GM12891 (cell line): ENCODE data around the gene SORCS1.

Experiments
- DNase-seq: peaks from one replicate; pipeline ENCODE4 v3.0.0; 2011; ENCODE audit warnings: low spot score; ENCODE audit not compliant: insufficient read length
- FAIRE-seq: peaks from 2 replicates; lab custom pipeline; 2011; peaks lifted over from hg19 to GRCh38; lab: Jason Lieb, UNC
- PAX5 ChIP-seq: IDR thresholded peaks from 2 replicates; pipeline ENCODE4 v1.6.1; 2011; ENCODE audit warnings: low read length, moderate library complexity, mild to moderate bottlenecking; ENCODE audit not compliant: insufficient read depth, severe bottlenecking
- POLR2A ChIP-seq: IDR thresholded peaks from 2 replicates; pipeline ENCODE4 v1.6.1; 2011; ENCODE audit warnings: low read depth, low read length, control low read depth
- POLR2AphosphoS5 ChIP-seq: IDR thresholded peaks from 2 replicates; pipeline ENCODE4 v1.6.1; 2011; ENCODE audit warnings: low read depth, low read length, control low read depth
- POU2F2 ChIP-seq: IDR thresholded peaks from 2 replicates; pipeline ENCODE4 v1.6.1; 2011; ENCODE audit warnings: low read depth, mild to moderate bottlenecking, control low read depth, low read length, moderate library complexity
- SPI1 ChIP-seq: IDR thresholded peaks from 2 replicates; pipeline ENCODE4 v1.6.1; 2011; ENCODE audit warnings: low read depth, low read length, control low read depth
- TAF1 ChIP-seq: IDR thresholded peaks from 2 replicates; pipeline ENCODE4 v1.6.1; 2011; ENCODE audit warnings: low read depth, low read length, control low read depth

The SORCS1 gene

GRCh38 chr10:106682175-106682574 is 482.3 kb downstream of the SORCS1 start:
- FAIRE-seq = no peak
- DNase-seq = no peak
- TF ChIP-seq POLR2AphosphoS5 (no peak), TAF1 (no peak), PAX5 (no peak), POLR2A (no peak), POU2F2 (no peak), SPI1 (no peak)

GRCh38 chr10:106680061-106680460 is 484.4 kb downstream of the SORCS1 start:
- FAIRE-seq (no peak), DNase-seq (no peak)
- TF ChIP-seq TAF1 (no peak), SPI1 (no peak), POLR2AphosphoS5 (no peak), POU2F2 (no peak), PAX5 (no peak), POLR2A (no peak)

- no peak for FAIRE-seq
- DNase-seq = no peak
- TF ChIP-seq TAF1 (no peak), POLR2A (no peak), POLR2AphosphoS5 (no peak), POU2F2 (no peak), SPI1 (no peak), PAX5 (no peak)
These were observed 485.2 kb downstream of the SORCS1 start for GRCh38 chr10:106679314-106679713.

- FAIRE-seq (no peak), DNase-seq (no peak)
- TF ChIP-seq POLR2A = no peak
- TF ChIP-seq POLR2AphosphoS5 = no peak
- no peak for TF ChIP-seq TAF1
- no peak for TF ChIP-seq POU2F2
- no peak for TF ChIP-seq PAX5
- no peak for TF ChIP-seq SPI1
These were observed 491.9 kb downstream of the SORCS1 start for GRCh38 chr10:106672517-106673175.

- no peak for TF ChIP-seq TAF1
- no peak for TF ChIP-seq POLR2A
- TF ChIP-seq POU2F2 = no peak
- no peak for TF ChIP-seq SPI1
- FAIRE-seq (no peak), DNase-seq (no peak)
These were observed 502.8 kb downstream of the SORCS1 start for GRCh38 chr10:106661767-106662140.

- no peak for FAIRE-seq
- no peak for TF ChIP-seq POLR2AphosphoS5
- TF ChIP-seq PAX5 = no peak
- no peak for TF ChIP-seq TAF1
- no peak for TF ChIP-seq SPI1
- no peak for TF ChIP-seq POLR2A
- no peak for TF ChIP-seq POU2F2
- DNase-seq = no peak
These were observed 503.3 kb downstream of the SORCS1 start for GRCh38 chr10:106661133-106661766.

GRCh38 chr10:106660550-106660949 is 504.0 kb downstream of the SORCS1 start:
- DNase-seq = no peak
- TF ChIP-seq POLR2A = no peak
- TF ChIP-seq SPI1 = no peak
- TF ChIP-seq PAX5 = no peak
- no peak for TF ChIP-seq POLR2AphosphoS5
- TF ChIP-seq POU2F2 = no peak
- TF ChIP-seq TAF1 = no peak
- no peak for FAIRE-seq

- DNase-seq = no peak
- no peak for FAIRE-seq
- TF ChIP-seq POLR2A = no peak
- no peak for TF ChIP-seq TAF1
- no peak for TF ChIP-seq SPI1
These were observed 508.9 kb downstream of the SORCS1 start for GRCh38 chr10:106655636-106656035.

GRCh38 chr10:106655165-106655564 is 509.3 kb downstream of the SORCS1 start:
- no peak for TF ChIP-seq POLR2A
- no peak for TF ChIP-seq SPI1
- no peak for TF ChIP-seq TAF1
- TF ChIP-seq PAX5 = no peak
- TF ChIP-seq POLR2AphosphoS5 = no peak
- TF ChIP-seq POU2F2 = no peak
- FAIRE-seq (no peak), DNase-seq (no peak)

- DNase-seq = no peak
- TF ChIP-seq POLR2A (no peak), POU2F2 (no peak), POLR2AphosphoS5 (no peak), SPI1 (no peak), PAX5 (no peak), TAF1 (no peak)
- no peak for FAIRE-seq
These were observed 512.2 kb downstream of the SORCS1 start for GRCh38 chr10:106652279-106652678.
